HG02610 (cell line): Measurements from ENCODE around the gene HS6ST3.
A peak's percentile ranks its signal among the peaks of the same experiment; 100 is the strongest.

ENCODE experiments used
- ATAC-seq: cut with Tn5 transposase; IDR thresholded peaks from one replicate; pipeline ENCODE4 v1.9.1; 2021; ENCODE audit warnings: mild to moderate bottlenecking, moderate library complexity; ENCODE audit not compliant: unreplicated experiment

HS6ST3 gene

DNA sequence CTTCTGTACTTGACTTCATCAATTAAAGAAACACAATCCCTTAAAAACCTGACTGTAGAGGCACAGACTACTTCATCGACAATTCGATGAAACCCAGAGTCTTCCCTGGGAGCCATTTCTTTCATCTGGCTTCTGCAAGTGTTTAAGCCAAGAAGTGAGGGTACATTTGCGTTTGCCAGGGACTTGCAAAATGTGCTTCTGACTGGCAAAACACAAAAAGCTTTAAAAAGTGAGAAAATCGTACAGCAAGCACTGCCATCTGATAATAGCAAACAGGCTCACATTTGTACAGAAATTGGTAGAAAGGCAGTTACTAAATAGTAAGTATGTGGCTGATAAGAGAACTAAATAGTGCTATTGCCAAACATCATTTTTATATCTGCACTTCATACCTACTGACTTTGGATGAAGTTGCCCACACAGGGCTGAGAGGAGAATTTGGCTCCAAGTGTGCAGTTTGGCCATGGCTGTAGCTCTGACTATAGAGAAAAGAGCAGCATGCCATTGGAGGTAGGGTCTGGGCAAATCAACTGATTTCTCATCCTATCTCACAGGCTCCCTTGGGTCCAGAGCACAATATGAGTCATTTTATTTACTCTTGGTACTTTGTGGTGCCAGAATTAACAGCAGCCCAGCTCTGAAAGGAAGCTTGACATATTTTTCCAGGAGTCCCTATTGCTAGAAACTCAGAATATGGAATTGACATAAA, 546.2 kb downstream of the HS6ST3 start:
- no peak for ATAC-seq

DNA sequence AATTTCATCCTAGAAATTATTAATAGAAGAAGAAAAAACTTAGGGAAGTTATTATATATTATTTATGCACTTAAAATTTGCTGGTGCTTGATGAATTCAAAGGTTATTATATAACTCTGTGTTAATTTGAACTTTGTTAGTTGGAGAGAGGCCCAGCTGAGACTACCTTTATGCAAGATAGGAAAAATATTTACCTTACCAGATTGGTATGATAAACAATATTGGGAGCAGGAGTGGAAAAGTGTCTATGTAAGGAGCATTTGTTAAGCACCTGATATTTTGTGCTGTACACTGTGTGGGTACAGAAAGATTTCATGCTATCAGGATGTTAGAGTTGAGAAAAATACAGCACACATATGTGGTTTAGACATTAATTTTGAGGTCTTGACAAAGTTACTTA, 547.1 kb downstream of the HS6ST3 start:
- no peak for ATAC-seq

DNA sequence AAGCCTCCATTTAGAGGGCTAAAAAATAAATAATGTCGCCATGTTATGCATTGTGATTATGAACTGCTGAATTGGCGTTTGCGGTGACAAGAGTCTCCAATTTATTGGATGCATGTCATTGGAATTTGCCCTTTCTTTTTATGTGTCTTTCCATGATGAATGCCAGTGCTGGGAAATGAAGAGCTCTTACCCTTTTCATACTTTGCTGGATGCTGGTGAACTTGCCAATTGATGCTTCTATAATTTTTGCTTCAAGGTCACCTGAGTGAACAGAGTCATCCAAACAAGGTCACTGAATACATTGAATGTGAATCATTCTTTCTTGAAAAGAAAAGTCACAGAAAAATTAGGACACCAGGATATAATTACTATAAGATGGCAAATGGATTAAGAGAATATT, 556.2 kb downstream of the HS6ST3 start:
- ATAC-seq = no peak

- ATAC-seq = no peak
Measured at GRCh38 chr13:96646515-96647211, 556.8 kb downstream of the HS6ST3 start.

GRCh38 chr13:96650301-96650886, 560.5 kb downstream of the HS6ST3 start:
- ATAC-seq = peak; percentile 96

- no peak for ATAC-seq
Measured at GRCh38 chr13:96651598-96651997, 561.7 kb downstream of the HS6ST3 start.

DNA sequence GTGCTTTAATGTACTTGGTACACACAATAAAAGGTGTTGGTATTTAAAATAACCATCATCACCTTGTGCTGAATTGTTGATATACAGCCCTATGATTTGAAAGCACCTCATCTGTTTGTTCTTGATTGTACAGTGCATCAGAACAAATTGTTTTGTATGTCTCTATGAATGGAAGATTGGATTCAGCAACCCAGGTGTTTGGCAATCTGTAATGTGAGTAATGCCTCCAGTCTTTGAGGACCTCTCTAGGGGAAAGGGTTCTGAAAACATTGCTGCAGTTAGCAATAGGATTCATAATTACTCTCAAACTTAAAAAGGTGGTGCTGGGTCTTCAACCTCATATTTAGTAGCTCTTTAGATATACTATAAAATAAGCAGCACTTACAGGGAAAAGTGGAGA, 562.6 kb downstream of the HS6ST3 start:
- no peak for ATAC-seq

GRCh38 chr13:96661612-96662011, 571.7 kb downstream of the HS6ST3 start:
- no peak for ATAC-seq

DNA sequence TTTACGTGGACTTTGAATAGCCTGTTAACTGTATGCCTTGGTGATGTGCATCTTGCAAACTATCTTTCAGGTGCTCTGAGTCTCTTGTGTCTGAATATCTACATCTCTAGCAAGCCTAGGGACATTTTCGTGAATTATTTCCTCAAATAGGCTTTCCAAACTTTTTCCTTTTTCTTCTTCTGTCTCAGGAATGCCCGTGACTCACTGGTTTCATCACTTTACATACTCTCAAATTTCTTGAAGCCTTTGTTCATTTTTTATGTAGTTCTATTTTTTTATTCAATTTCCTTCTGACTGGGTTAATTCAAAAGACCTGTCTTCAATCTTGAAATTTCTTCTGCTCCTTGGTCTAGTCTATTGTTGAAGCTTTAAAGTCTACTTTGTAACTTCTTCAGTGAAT, 572.1 kb downstream of the HS6ST3 start:
- ATAC-seq = no peak

- ATAC-seq = no peak
Measured at GRCh38 chr13:96667294-96668018, 577.5 kb downstream of the HS6ST3 start.

DNA sequence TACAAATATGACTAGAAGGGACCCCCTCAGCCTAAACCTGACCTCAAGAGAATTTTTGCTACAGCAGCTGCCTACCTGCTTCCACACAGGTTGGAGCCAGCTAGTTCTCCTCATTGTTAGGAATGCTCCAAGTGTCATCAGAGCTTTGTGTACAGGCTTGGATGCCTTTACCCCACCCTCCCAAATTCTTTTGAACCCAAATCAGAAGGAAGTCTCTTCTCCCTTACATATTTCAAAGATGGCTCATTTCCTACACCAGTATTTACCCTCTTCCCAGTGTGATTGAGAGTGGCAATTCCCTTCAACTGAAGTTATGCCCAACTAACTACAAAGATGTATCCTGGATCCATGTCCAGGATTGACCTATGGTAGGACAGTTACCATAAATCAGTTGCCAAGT, 581.2 kb downstream of the HS6ST3 start:
- no peak for ATAC-seq

DNA sequence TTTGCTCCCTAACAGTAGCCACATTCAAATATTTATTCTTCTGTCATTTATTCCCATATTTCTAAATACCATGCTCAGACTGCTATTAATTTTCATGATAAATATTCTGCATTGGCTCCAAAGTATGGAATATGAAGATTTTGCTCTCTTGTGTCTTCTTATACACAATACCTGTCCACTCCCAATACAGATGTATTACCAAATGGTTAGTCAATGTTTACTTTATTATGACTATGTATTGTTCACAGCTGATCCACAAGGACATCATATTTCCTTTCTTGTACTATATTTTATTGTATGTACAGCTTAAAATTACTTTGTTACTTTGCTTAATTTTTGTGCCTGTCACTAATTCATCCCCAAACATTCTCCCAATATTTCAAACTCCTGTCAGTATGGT, 582.1 kb downstream of the HS6ST3 start:
- ATAC-seq = no peak

GRCh38 chr13:96673825-96674224, 583.9 kb downstream of the HS6ST3 start:
- no peak for ATAC-seq

- no peak for ATAC-seq
Measured at GRCh38 chr13:96677029-96677428, 587.1 kb downstream of the HS6ST3 start.

GRCh38 chr13:96678801-96679200, 588.9 kb downstream of the HS6ST3 start:
- ATAC-seq = no peak

GRCh38 chr13:96680898-96681297, 591.0 kb downstream of the HS6ST3 start:
- ATAC-seq = no peak

DNA sequence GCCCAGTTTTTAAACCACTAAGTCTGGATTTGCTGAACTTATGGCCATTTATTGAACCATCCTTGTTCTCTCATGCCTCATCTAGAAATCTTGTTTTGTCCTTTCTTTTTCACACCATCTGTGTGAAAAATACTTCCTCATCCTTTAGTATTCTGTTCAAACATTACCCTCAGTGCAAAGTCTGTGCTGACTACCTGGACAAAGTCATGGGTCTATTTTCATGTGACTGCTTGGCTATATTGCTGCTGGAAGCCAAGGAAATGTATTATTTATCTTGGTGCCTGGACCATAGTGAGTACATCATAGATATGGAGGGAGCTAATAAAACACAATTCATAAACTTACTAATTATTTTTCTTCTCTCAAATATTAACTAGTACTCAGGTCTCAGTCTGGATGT, 591.9 kb downstream of the HS6ST3 start:
- no peak for ATAC-seq

DNA sequence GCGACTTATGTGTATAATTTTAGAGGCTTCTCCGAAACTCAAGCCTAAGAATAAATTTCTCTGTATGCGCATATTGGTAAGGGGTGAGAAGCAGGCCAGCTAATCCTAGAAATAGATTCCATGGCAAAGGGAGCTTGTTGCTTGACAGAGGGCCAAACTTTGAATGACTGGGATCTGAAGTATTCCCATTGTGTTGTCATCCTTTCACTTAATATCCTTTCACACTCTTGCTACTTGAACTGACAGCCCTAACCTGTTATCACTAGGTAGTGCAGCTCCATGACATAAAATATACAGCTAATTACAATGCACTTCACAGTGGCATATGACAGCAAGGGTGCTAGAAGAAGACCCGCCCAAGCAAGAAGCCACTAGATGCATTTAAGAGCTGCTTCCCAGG, 594.6 kb downstream of the HS6ST3 start:
- no peak for ATAC-seq

DNA sequence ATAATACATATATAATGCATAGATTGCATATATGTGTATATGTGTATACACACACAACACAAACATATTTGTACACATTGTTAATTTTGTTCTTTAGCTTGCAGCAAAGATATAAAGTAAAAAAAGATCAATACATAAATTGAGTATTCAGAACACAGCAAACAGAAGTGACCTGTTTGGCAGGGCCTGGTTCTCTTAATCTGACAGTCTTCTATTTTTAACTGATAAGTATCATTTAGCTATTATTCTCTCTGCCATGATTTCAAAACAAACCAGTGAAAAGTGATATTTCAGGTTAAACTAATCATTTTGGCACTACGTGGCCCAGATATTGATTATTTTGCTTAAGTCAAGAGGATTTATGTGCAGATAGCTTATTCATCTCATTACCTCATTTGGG, 595.0 kb downstream of the HS6ST3 start:
- ATAC-seq = no peak

DNA sequence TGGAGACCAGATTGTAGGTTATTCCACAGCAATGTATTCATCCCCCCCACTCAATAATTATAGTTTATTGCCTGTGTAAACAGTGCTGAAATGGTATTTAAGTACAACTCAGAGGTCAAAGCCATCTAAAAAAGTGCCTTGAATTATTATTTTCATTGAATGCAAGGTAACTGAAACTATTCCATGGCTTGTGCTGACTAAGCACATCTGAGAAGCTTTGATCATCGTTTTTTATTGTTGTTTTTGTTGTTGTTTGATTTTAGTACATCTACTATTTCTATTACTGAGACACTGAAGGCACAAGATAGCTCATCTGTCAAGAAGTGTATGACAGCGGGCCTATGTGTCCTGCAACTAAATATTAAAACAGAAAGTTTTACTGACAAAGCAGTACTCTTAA, 596.4 kb downstream of the HS6ST3 start:
- ATAC-seq = no peak

DNA sequence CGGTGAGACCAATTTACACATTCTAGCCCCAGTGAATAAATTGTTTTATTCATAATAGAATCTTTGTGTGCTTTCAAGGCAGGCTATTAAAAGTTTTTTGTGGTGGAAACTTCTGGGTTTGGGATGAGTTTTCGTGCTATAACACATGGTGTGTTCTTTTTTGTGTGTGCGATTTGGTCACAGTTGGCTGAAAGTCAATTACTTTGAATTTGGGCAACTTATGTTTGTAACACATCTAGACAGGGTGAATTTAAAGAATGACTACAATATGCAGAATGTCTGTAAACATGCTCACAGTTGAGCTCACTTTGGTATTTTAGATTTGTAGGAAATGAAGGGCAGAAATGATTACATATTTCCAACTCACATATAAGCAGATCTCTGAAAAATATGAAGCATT, 597.3 kb downstream of the HS6ST3 start:
- ATAC-seq = no peak

DNA sequence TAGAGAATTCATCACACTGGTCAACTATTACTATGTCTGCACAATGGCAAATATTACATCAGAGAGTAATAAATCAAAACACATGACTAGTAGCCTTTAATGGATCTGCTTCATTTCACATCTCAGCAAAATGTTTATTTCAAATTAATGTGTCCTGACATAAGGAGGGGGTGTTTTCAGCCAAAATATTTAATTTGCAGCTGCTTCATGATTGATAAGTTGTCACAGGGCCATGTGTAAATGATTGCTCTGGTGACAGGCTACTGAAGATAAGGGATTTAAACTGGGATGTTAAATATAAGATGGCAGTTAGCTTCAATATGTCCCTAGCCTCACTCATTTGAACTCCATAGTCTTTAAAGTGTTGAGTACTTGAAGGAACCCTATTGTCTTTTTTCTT, 601.1 kb downstream of the HS6ST3 start:
- no peak for ATAC-seq
